HG02885 (cell line): ENCODE measurements around the gene CACHD1.

Source experiments
- ATAC-seq: cut with Tn5 transposase; IDR thresholded peaks from one replicate; pipeline ENCODE4 v1.9.1; 2021; ENCODE audit warnings: mild to moderate bottlenecking; ENCODE audit not compliant: unreplicated experiment, poor library complexity

The CACHD1 gene

GRCh38 chr1:64542118-64542517, 72.2 kb downstream of the CACHD1 start:
- no peak for ATAC-seq

GRCh38 chr1:64543831-64544230, 73.9 kb downstream of the CACHD1 start:
- ATAC-seq = no peak

GRCh38 chr1:64545118-64545843, 75.4 kb downstream of the CACHD1 start:
- no peak for ATAC-seq

GRCh38 chr1:64546013-64546412, 76.1 kb downstream of the CACHD1 start:
- ATAC-seq = no peak

GRCh38 chr1:64549464-64550239, 79.7 kb downstream of the CACHD1 start:
- no peak for ATAC-seq

GRCh38 chr1:64550510-64550909, 80.6 kb downstream of the CACHD1 start:
- no peak for ATAC-seq

- ATAC-seq = no peak
Measured at GRCh38 chr1:64550946-64551605, 81.1 kb downstream of the CACHD1 start.

GRCh38 chr1:64553285-64553684, 83.4 kb downstream of the CACHD1 start:
- ATAC-seq = no peak

- no peak for ATAC-seq
Measured at GRCh38 chr1:64555947-64556346, 86.0 kb downstream of the CACHD1 start.

GRCh38 chr1:64561993-64562392, 92.1 kb downstream of the CACHD1 start:
- ATAC-seq = no peak

- no peak for ATAC-seq
Measured at GRCh38 chr1:64563958-64564565, 94.1 kb downstream of the CACHD1 start.

GRCh38 chr1:64564891-64565290, 95.0 kb downstream of the CACHD1 start:
- no peak for ATAC-seq

GRCh38 chr1:64567426-64568170, 97.7 kb downstream of the CACHD1 start:
- ATAC-seq = no peak

GRCh38 chr1:64568171-64568450, 98.2 kb downstream of the CACHD1 start:
- ATAC-seq = no peak

- ATAC-seq = no peak
Measured at GRCh38 chr1:64569411-64569810, 99.5 kb downstream of the CACHD1 start.

- no peak for ATAC-seq
Measured at GRCh38 chr1:64570267-64570855, 100.4 kb downstream of the CACHD1 start.

- no peak for ATAC-seq
Measured at GRCh38 chr1:64572222-64572900, 102.4 kb downstream of the CACHD1 start.

GRCh38 chr1:64574301-64574700, 104.4 kb downstream of the CACHD1 start:
- ATAC-seq = no peak

GRCh38 chr1:64575881-64576676, 106.2 kb downstream of the CACHD1 start:
- no peak for ATAC-seq
